ENCODE results near the gene SERTAD3. TPM values are rescaled to one million over a fixed set of nuclear protein-coding genes. Genes with fewer than 3 reads are reported as not detected.

The SERTAD3 gene
- total RNA-seq, 1 experiment from 2014 or later: 52.2 TPM

DNA sequence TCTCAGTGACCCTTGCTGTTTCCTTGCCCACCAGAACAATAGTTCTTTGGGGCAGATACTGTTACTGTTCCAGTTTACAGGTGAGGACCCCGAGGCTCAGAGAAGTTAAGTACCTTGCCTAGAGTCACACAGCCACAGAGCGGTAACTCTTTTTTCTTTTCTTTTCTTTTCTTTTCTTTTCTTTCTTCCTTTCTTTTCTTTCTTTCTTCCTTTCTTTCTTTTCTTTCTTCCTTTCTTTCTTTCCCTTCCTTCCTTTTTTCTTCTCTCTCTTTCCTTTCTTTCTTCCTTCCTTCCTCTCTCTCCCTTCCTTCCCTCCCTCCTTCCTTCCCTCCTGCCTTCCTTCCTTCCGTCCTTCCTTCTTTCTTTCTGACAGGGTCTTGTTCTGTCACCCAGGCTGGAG, 26.1 kb downstream of the SERTAD3 start:
- POLR2A ChIA-PET: no interaction called here
- no peak overlapping the region for H3K27ac Mint-ChIP-seq (ENCODE audit: unreplicated experiment)
- H3K9me3 ChIP-seq: no peaks in the 10 kb centered on the region
- CTCF ChIA-PET: no interaction called here
- intact Hi-C loops (cut with micrococcal nuclease; ENCODE audit: unreplicated experiment): no loop called here
- H3K4me1 ChIP-seq: 0 out of 2 replicates have a peak, but pooled peaks cover 4% of the 10 kb centered on the region
- TF ChIP-seq, protein P1, sequence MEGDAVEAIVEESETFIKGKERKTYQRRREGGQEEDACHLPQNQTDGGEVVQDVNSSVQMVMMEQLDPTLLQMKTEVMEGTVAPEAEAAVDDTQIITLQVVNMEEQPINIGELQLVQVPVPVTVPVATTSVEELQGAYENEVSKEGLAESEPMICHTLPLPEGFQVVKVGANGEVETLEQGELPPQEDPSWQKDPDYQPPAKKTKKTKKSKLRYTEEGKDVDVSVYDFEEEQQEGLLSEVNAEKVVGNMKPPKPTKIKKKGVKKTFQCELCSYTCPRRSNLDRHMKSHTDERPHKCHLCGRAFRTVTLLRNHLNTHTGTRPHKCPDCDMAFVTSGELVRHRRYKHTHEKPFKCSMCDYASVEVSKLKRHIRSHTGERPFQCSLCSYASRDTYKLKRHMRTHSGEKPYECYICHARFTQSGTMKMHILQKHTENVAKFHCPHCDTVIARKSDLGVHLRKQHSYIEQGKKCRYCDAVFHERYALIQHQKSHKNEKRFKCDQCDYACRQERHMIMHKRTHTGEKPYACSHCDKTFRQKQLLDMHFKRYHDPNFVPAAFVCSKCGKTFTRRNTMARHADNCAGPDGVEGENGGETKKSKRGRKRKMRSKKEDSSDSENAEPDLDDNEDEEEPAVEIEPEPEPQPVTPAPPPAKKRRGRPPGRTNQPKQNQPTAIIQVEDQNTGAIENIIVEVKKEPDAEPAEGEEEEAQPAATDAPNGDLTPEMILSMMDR (IDR thresholded peaks at IDR 0.05; ENCODE audit: insufficient read depth in 1 of 2, low read depth in 1 of 2, low read length in 1 of 2, severe bottlenecking in 1 of 2, unreplicated experiment in 1 of 2): no peak
- DNase-seq: no peak
- peaks cover 8% of the 10 kb centered on the region for H3K36me3 Mint-ChIP-seq (ENCODE audit: insufficient read depth, unreplicated experiment)
- H3K4me3 Mint-ChIP-seq (ENCODE audit: unreplicated experiment): no peak overlapping the region
- H3K4me3 ChIP-seq (ENCODE audit: low read depth, low read length): no peak overlapping the region
- peaks cover 7% of the 10 kb centered on the region for H3K4me1 Mint-ChIP-seq (ENCODE audit: low read depth, unreplicated experiment)
- H3K9me3 Mint-ChIP-seq (ENCODE audit: unreplicated experiment): no peaks in the 10 kb centered on the region
- no TSS peak for BruUV-seq (replicated peaks)
- no peaks in the 10 kb centered on the region for H3K27me3 ChIP-seq (replicated peaks; ENCODE audit: control insufficient read depth, insufficient read depth, low read length)
- no peaks in the 10 kb centered on the region for H3K27me3 Mint-ChIP-seq (ENCODE audit: insufficient read depth, unreplicated experiment)
- H3K36me3 ChIP-seq (ENCODE audit: control insufficient read depth, insufficient read depth, low read length): no peaks in the 10 kb centered on the region; the same call in 1 of the 2 replicates

DNA sequence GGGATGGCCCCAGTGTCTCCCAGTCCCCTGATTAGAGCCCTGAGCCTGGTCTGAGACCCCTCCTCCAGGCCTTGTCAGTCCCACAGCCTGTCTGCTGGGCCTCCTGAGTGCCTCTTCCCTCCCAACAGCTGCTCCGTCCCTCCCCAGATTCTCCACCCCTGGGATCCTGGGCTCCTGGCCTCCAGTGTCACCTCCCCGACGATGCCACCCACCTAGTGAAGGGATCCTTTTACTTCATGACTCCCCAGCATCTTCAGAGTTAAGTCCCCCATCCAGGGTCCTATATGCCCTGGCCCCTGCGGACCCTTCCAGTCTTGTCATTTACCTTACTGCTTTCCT, 26.5 kb downstream of the SERTAD3 start:
- Histone ChIP-seq H3K36me3 (ENCODE audit: control insufficient read depth, insufficient read depth, low read length) (no peaks in the 10 kb centered on the region), H3K4me3 (ENCODE audit: low read depth, low read length) (no peak overlapping the region), H3K27me3 (replicated peaks; ENCODE audit: control insufficient read depth, insufficient read depth, low read length) (no peaks in the 10 kb centered on the region), H3K9me3 (no peaks in the 10 kb centered on the region), H3K4me1 (0 out of 2 replicates have a peak, but pooled peaks cover 4% of the 10 kb centered on the region)
- DNase-seq: no peak
- Mint-ChIP-seq H3K9me3 (ENCODE audit: unreplicated experiment) (no peaks in the 10 kb centered on the region), H3K36me3 (ENCODE audit: insufficient read depth, unreplicated experiment) (peaks cover 8% of the 10 kb centered on the region), H3K27ac (ENCODE audit: unreplicated experiment) (no peak overlapping the region), H3K4me1 (ENCODE audit: low read depth, unreplicated experiment) (peaks cover 7% of the 10 kb centered on the region), H3K27me3 (ENCODE audit: insufficient read depth, unreplicated experiment) (no peaks in the 10 kb centered on the region), H3K4me3 (ENCODE audit: unreplicated experiment) (no peak overlapping the region)
- TF ChIP-seq, protein P1 (IDR thresholded peaks at IDR 0.05; ENCODE audit: insufficient read depth in 1 of 2, low read depth in 1 of 2, low read length in 1 of 2, severe bottlenecking in 1 of 2, unreplicated experiment in 1 of 2): no peak
- intact Hi-C loops (cut with micrococcal nuclease; ENCODE audit: unreplicated experiment): no loop called here
- CTCF ChIA-PET: no interaction called here
- BruUV-seq (replicated peaks): no TSS peak
- POLR2A ChIA-PET: no interaction called here

DNA sequence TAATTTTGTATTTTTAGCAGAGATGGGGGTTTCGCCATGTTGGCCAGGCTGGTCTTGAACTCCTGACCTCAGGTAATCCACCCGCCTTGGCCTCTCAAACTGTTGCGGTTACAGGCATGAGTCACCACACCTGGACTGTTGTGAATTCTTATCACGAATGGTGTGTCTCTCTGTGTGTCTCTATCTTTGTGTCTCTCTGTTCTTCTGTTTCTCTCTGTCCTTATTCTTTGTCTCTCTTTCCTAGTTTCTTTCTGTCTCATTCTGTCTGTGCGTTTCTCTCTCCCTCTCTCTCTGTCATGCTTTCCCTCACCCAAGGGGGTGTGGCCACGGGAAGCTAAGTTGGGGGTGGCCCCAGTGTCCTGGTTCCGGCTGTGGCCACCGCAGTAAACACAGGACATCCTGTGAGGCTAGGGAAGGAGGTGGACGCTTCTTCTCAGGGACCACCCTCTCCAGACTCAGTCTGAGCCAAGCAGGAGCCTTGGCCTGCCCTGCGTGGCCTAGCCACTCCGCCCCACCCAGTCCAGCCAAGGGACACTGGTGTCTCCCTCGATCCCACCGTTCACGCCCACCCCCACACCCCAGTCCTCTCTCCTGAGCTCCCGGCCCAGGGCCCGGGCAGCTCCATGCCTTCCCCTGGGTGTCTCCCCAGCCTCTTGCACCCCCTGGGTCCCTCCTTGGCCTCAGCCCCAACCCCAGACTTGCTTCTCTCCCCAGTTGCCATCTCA, 27.1 kb downstream of the SERTAD3 start:
- no TSS peak for BruUV-seq (replicated peaks)
- no peaks in the 10 kb centered on the region for H3K27me3 ChIP-seq (replicated peaks; ENCODE audit: control insufficient read depth, insufficient read depth, low read length)
- intact Hi-C loops (cut with micrococcal nuclease; ENCODE audit: unreplicated experiment): no loop called here
- peaks cover 7% of the 10 kb centered on the region for H3K4me1 Mint-ChIP-seq (ENCODE audit: low read depth, unreplicated experiment)
- ChIA-PET CTCF (interaction anchor here (0.6 kb wide), 1 partner anchor 80 kb away, joined by 3 read pairs; no protein-coding TSS in a partner anchor), POLR2A (interaction anchor here (1.5 kb wide), 1 partner anchor 9 kb away, joined by 3 read pairs; no protein-coding TSS in a partner anchor)
- no peak for DNase-seq
- H3K4me1 ChIP-seq: 0 out of 2 replicates have a peak, but pooled peaks cover 4% of the 10 kb centered on the region
- no peaks in the 10 kb centered on the region for H3K27me3 Mint-ChIP-seq (ENCODE audit: insufficient read depth, unreplicated experiment)
- no peak overlapping the region for H3K4me3 Mint-ChIP-seq (ENCODE audit: unreplicated experiment)
- peak overlapping the region; percentile 6 for H3K27ac Mint-ChIP-seq (ENCODE audit: unreplicated experiment)
- no peaks in the 10 kb centered on the region for H3K9me3 Mint-ChIP-seq (ENCODE audit: unreplicated experiment)
- no peak overlapping the region for H3K4me3 ChIP-seq (ENCODE audit: low read depth, low read length)
- H3K36me3 Mint-ChIP-seq (ENCODE audit: insufficient read depth, unreplicated experiment): peaks cover 8% of the 10 kb centered on the region
- H3K9me3 ChIP-seq: no peaks in the 10 kb centered on the region
- no peaks in the 10 kb centered on the region for H3K36me3 ChIP-seq (ENCODE audit: control insufficient read depth, insufficient read depth, low read length)
- TF ChIP-seq, protein P1 (IDR thresholded peaks at IDR 0.05; ENCODE audit: insufficient read depth in 1 of 2, low read depth in 1 of 2, low read length in 1 of 2, severe bottlenecking in 1 of 2, unreplicated experiment in 1 of 2): no peak
